Endothelial cell of umbilical vein (primary cell): ENCODE measurements around the gene LRRC7. TPM values are rescaled to one million over a fixed set of nuclear protein-coding genes. Genes with fewer than 3 reads are reported as not detected.

Source experiments
- BruUV-seq: library from RNA; stranded (reverse); fragments of 400-500 nt; replicated peaks from 2 replicates; lab custom pipeline; 2021; lab: Mats Ljungman, UMichigan
- CTCF ChIA-PET: fragments of 300-600, 350-600 bp; sonication (Branson Sonifier 250); formaldehyde crosslinking; loops from one replicate; lab custom pipeline; 2021; ENCODE audit warnings: antibody characterized with exemption, inconsistent platforms; lab: Charles Lee
- POLR2A ChIA-PET: fragments of 300-600, 350-600 bp; sonication (Branson Sonifier 250); formaldehyde crosslinking; loops from one replicate; lab custom pipeline; 2021; ENCODE audit warnings: antibody characterized with exemption, inconsistent platforms; lab: Charles Lee
- DNase-seq: peaks from one replicate; pipeline ENCODE4 v3.0.0-alpha.2; 2011; ENCODE audit warnings: low read depth, low spot score
- FAIRE-seq: peaks from 2 replicates; lab custom pipeline; 2011; peaks lifted over from hg19 to GRCh38; lab: Jason Lieb, UNC
- H2AFZ ChIP-seq: 2 replicates; pipeline ENCODE4 v1.6.0; 2012; ENCODE audit warnings: low read depth, low read length, control low read depth, inconsistent platforms
- H3K27ac ChIP-seq: 2 replicates; pipeline ENCODE4 v1.5.1; 2011; ENCODE audit warnings: low read depth, mild to moderate bottlenecking, control low read depth, low read length, moderate library complexity; ENCODE audit not compliant: insufficient read depth
- H3K27me3 ChIP-seq, 2 experiments: 2 replicates each; pipeline versions ENCODE4 v1.6.0 to v1.6.1; 2011; ENCODE audit warnings: low read length in 2 of 2, mixed read lengths in 1 of 2; ENCODE audit not compliant: control insufficient read depth in 2 of 2, insufficient read depth in 2 of 2
- H3K36me3 ChIP-seq, 2 experiments: 2 replicates in 1 of 2; 3 replicates in 1 of 2; pipeline ENCODE4 v1.5.1; 2011; ENCODE audit warnings: low read length in 2 of 2, mild to moderate bottlenecking in 1 of 2, moderate library complexity in 1 of 2; ENCODE audit not compliant: control insufficient read depth in 2 of 2, insufficient read depth in 2 of 2; ENCODE audit errors: extremely low read depth in 1 of 2
- H3K4me1 ChIP-seq: 3 replicates; pipeline ENCODE4 v1.5.1; 2011; ENCODE audit warnings: mild to moderate bottlenecking, low read length; ENCODE audit not compliant: control insufficient read depth, insufficient read depth; ENCODE audit errors: extremely low read depth
- H3K4me2 ChIP-seq: 2 replicates; pipeline ENCODE4 v1.6.1; 2011; ENCODE audit warnings: low read length, control low read depth, mixed read lengths; ENCODE audit not compliant: insufficient read depth
- H3K4me3 ChIP-seq, 3 experiments: fragments of 200-600 bp in 1 of 3; sonication (generic), shearing (Covaris generic) in 1 of 3; replicated peaks in 1 of 3; 2 replicates each; pipeline ENCODE4 v1.5.1; 2011 to 2016; ENCODE audit warnings: control low read depth in 3 of 3, low read length in 3 of 3, mild to moderate bottlenecking in 2 of 3, inconsistent platforms in 1 of 3, low read depth in 1 of 3, moderate library complexity in 1 of 3; ENCODE audit not compliant: insufficient read depth in 1 of 3
- H3K79me2 ChIP-seq: 2 replicates; pipeline ENCODE4 v1.6.0; 2012; ENCODE audit warnings: low read length, inconsistent platforms; ENCODE audit not compliant: control insufficient read depth, insufficient read depth
- H3K9ac ChIP-seq: replicated peaks from 2 replicates; pipeline ENCODE3; 2011; ENCODE audit warnings: low read length, control low read depth; ENCODE audit not compliant: insufficient read depth; ENCODE audit errors: extremely low read depth
- H3K9me1 ChIP-seq: replicated peaks from 3 replicates; pipeline ENCODE4 v1.6.0; 2011; ENCODE audit warnings: mild to moderate bottlenecking, low read length; ENCODE audit not compliant: control insufficient read depth, insufficient read depth; ENCODE audit errors: extremely low read depth
- H3K9me3 ChIP-seq: replicated peaks from 2 replicates; pipeline ENCODE4 v1.5.1; 2012; ENCODE audit warnings: low read length, inconsistent platforms; ENCODE audit not compliant: control insufficient read depth, insufficient read depth
- H4K20me1 ChIP-seq: replicated peaks from 2 replicates; pipeline ENCODE3; 2011; ENCODE audit warnings: mild to moderate bottlenecking, low read length; ENCODE audit not compliant: control insufficient read depth, insufficient read depth; ENCODE audit errors: extremely low read depth
- EZH2 ChIP-seq: IDR thresholded peaks from 2 replicates; pipeline ENCODE4 v1.6.1; 2012; ENCODE audit warnings: borderline replicate concordance, low read depth, mild to moderate bottlenecking, moderate library complexity, low read length, inconsistent platforms; ENCODE audit not compliant: severe bottlenecking
- FOS ChIP-seq: IDR thresholded peaks from 2 replicates; pipeline ENCODE4 v1.6.1; 2011; ENCODE audit warnings: mild to moderate bottlenecking, low read length, moderate library complexity, borderline replicate concordance; ENCODE audit not compliant: insufficient read depth
- GATA2 ChIP-seq: IDR thresholded peaks from 2 replicates; pipeline ENCODE4 v1.7.0; 2011; ENCODE audit warnings: low read depth, mild to moderate bottlenecking, moderate library complexity, mixed read lengths, low read length; ENCODE audit not compliant: insufficient read length, insufficient read depth
- JUN ChIP-seq: IDR thresholded peaks from 2 replicates; pipeline ENCODE4 v1.6.1; 2011; ENCODE audit warnings: borderline replicate concordance, low read depth; ENCODE audit not compliant: insufficient read length, insufficient read depth
- MYC ChIP-seq: IDR thresholded peaks from one replicate; pipeline ENCODE4 v1.6.1; 2011; ENCODE audit warnings: mild to moderate bottlenecking, low read depth, low read length
- POLR2A ChIP-seq: IDR thresholded peaks from 2 replicates; pipeline ENCODE4 v1.6.1; 2012; ENCODE audit warnings: low read depth, mild to moderate bottlenecking, control low read depth, low read length
- POLR2AphosphoS5 ChIP-seq: IDR thresholded peaks from 2 replicates; pipeline ENCODE4 v1.6.1; 2012; ENCODE audit warnings: low read depth, mild to moderate bottlenecking, control low read depth, low read length, moderate library complexity; ENCODE audit not compliant: insufficient read depth
- dilution Hi-C: fragments of 300-500 bp; cut with MboI; formaldehyde crosslinking; loops from one replicate; pipeline ENCODE4 v1.15.0; 2019; ENCODE audit warnings: low sequenced_read_pairs; ENCODE audit not compliant: extremely low pct_ligation_motif_present
- intact Hi-C: fragments of 100-400 bp; cut with micrococcal nuclease; formaldehyde crosslinking; loops from one replicate; pipeline ENCODE4 v1.10.0; 2022
- polyA plus RNA-seq, 4 experiments: library from polyadenylated mRNA; depleted of rRNA in 3 of 4; stranded (reverse) in 3 of 4; unstranded in 1 of 4; fragments of >200 nt; gene quantifications; 2 replicates each; pipeline versions ENCODE4 v1.2.1 to v1.2.3, GENCODE V29; 2011 to 2012; ENCODE audit warnings: missing spikeins in 1 of 4
- total RNA-seq: library from RNA; stranded (reverse); gene quantifications from 2 replicates; pipeline ENCODE4 v1.2.3, GENCODE V29; 2021
- TF ChIP-seq, protein P1 (sequence below), 2 donors: IDR thresholded peaks; 1 replicate in 1 of 2; 2 replicates in 1 of 2; pipeline ENCODE4 v1.5.1; 2011; ENCODE audit warnings: low read length in 2 of 2, mild to moderate bottlenecking in 2 of 2, moderate library complexity in 2 of 2, control low read depth in 1 of 2, inconsistent platforms in 1 of 2, low read depth in 1 of 2; ENCODE audit not compliant: insufficient read depth in 1 of 2; ENCODE audit errors: extremely low read depth in 1 of 2
- TF ChIP-seq, protein P2 (sequence below): IDR thresholded peaks from 2 replicates; pipeline ENCODE4 v1.6.1; 2011; ENCODE audit not compliant: insufficient read depth, insufficient read length

The LRRC7 gene
- total and polyA plus RNA-seq, 2 donors (not counting 3 experiments of a cell fraction or from before 2014, with no cell fraction given): 0.11 to 0.58 TPM

DNA sequence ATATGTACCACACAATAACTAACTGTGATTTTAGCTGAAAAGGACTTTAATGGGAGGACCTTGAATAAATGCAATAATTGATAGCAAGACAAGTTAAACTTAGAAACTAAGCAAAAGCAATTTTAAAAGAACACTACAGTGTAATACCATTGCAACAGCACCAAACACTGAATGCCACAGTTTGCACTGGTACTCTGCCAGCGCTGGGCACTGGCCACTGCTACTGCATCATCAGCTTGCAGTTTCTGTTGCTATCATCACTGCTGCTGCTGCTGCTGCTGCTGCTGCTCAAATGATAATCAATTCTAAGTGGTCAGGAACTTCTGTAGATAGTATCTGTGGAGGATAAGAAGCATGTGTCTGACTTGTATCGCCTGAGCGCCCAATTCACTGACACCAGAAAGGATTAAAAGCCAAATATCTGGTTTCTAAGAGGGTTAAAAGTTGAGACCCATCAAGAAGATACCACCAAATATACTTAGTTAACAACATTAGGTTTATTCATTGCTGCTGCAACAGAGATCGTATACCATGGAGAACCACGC, 330.8 kb downstream of the LRRC7 start:
- Histone ChIP-seq H3K27me3 (no peaks in the 10 kb centered on the region), H3K4me2 (no peak overlapping the region), H3K9me1 (no peaks in the 10 kb centered on the region), H3K4me1 (no peaks in the 10 kb centered on the region), H3K36me3 (no peaks in the 10 kb centered on the region), H3K4me3 (no peak overlapping the region), H2AFZ (no peak overlapping the region), H4K20me1 (no peaks in the 10 kb centered on the region), H3K9ac (no peak overlapping the region), H3K27ac (no peak overlapping the region), H3K9me3 (no peaks in the 10 kb centered on the region), H3K79me2 (no peaks in the 10 kb centered on the region)
- FAIRE-seq: no peak
- TF ChIP-seq POLR2A (no peak), JUN (no peak), FOS (no peak), MYC (no peak), EZH2 (no peak), GATA2 (no peak), POLR2AphosphoS5 (no peak)
- TF ChIP-seq, protein P1, sequence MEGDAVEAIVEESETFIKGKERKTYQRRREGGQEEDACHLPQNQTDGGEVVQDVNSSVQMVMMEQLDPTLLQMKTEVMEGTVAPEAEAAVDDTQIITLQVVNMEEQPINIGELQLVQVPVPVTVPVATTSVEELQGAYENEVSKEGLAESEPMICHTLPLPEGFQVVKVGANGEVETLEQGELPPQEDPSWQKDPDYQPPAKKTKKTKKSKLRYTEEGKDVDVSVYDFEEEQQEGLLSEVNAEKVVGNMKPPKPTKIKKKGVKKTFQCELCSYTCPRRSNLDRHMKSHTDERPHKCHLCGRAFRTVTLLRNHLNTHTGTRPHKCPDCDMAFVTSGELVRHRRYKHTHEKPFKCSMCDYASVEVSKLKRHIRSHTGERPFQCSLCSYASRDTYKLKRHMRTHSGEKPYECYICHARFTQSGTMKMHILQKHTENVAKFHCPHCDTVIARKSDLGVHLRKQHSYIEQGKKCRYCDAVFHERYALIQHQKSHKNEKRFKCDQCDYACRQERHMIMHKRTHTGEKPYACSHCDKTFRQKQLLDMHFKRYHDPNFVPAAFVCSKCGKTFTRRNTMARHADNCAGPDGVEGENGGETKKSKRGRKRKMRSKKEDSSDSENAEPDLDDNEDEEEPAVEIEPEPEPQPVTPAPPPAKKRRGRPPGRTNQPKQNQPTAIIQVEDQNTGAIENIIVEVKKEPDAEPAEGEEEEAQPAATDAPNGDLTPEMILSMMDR (IDR thresholded peaks at IDR 0.05; ENCODE audit: extremely low read depth in 1 of 2, insufficient read depth in 1 of 2, low read depth in 1 of 2, low read length in 2 of 2): no peak
- TF ChIP-seq, protein P2, sequence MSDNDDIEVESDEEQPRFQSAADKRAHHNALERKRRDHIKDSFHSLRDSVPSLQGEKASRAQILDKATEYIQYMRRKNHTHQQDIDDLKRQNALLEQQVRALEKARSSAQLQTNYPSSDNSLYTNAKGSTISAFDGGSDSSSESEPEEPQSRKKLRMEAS: no peak
- no peak for DNase-seq
- BruUV-seq: no TSS peak
- intact Hi-C loops: no loop called here
- ChIA-PET CTCF (no interaction called here), POLR2A (no interaction called here)
- dilution Hi-C loops: no loop called here
